Endothelial cell of umbilical vein (primary cell): ENCODE results near the gene CCNL2. TPM values are rescaled to one million over a fixed set of nuclear protein-coding genes. Genes with fewer than 3 reads are reported as not detected.

Experiments used
- BruUV-seq: library from RNA; stranded (reverse); fragments of 400-500 nt; replicated peaks from 2 replicates; lab custom pipeline; 2021; lab: Mats Ljungman, UMichigan
- CTCF ChIA-PET: fragments of 300-600, 350-600 bp; sonication (Branson Sonifier 250); formaldehyde crosslinking; loops from one replicate; lab custom pipeline; 2021; ENCODE audit warnings: antibody characterized with exemption, inconsistent platforms; lab: Charles Lee
- POLR2A ChIA-PET: fragments of 300-600, 350-600 bp; sonication (Branson Sonifier 250); formaldehyde crosslinking; loops from one replicate; lab custom pipeline; 2021; ENCODE audit warnings: antibody characterized with exemption, inconsistent platforms; lab: Charles Lee
- DNase-seq: peaks from one replicate; pipeline ENCODE4 v3.0.0-alpha.2; 2011; ENCODE audit warnings: low read depth, low spot score
- FAIRE-seq: peaks from 2 replicates; lab custom pipeline; 2011; peaks lifted over from hg19 to GRCh38; lab: Jason Lieb, UNC
- H2AFZ ChIP-seq: 2 replicates; pipeline ENCODE4 v1.6.0; 2012; ENCODE audit warnings: low read depth, low read length, control low read depth, inconsistent platforms
- H3K27ac ChIP-seq: 2 replicates; pipeline ENCODE4 v1.5.1; 2011; ENCODE audit warnings: low read depth, mild to moderate bottlenecking, control low read depth, low read length, moderate library complexity; ENCODE audit not compliant: insufficient read depth
- H3K27me3 ChIP-seq, 2 experiments: 2 replicates each; pipeline versions ENCODE4 v1.6.0 to v1.6.1; 2011; ENCODE audit warnings: low read length in 2 of 2, mixed read lengths in 1 of 2; ENCODE audit not compliant: control insufficient read depth in 2 of 2, insufficient read depth in 2 of 2
- H3K36me3 ChIP-seq, 2 experiments: 2 replicates in 1 of 2; 3 replicates in 1 of 2; pipeline ENCODE4 v1.5.1; 2011; ENCODE audit warnings: low read length in 2 of 2, mild to moderate bottlenecking in 1 of 2, moderate library complexity in 1 of 2; ENCODE audit not compliant: control insufficient read depth in 2 of 2, insufficient read depth in 2 of 2; ENCODE audit errors: extremely low read depth in 1 of 2
- H3K4me1 ChIP-seq: 3 replicates; pipeline ENCODE4 v1.5.1; 2011; ENCODE audit warnings: mild to moderate bottlenecking, low read length; ENCODE audit not compliant: control insufficient read depth, insufficient read depth; ENCODE audit errors: extremely low read depth
- H3K4me2 ChIP-seq: 2 replicates; pipeline ENCODE4 v1.6.1; 2011; ENCODE audit warnings: low read length, control low read depth, mixed read lengths; ENCODE audit not compliant: insufficient read depth
- H3K4me3 ChIP-seq, 3 experiments: fragments of 200-600 bp in 1 of 3; sonication (generic), shearing (Covaris generic) in 1 of 3; replicated peaks in 1 of 3; 2 replicates each; pipeline ENCODE4 v1.5.1; 2011 to 2016; ENCODE audit warnings: control low read depth in 3 of 3, low read length in 3 of 3, mild to moderate bottlenecking in 2 of 3, inconsistent platforms in 1 of 3, low read depth in 1 of 3, moderate library complexity in 1 of 3; ENCODE audit not compliant: insufficient read depth in 1 of 3
- H3K79me2 ChIP-seq: 2 replicates; pipeline ENCODE4 v1.6.0; 2012; ENCODE audit warnings: low read length, inconsistent platforms; ENCODE audit not compliant: control insufficient read depth, insufficient read depth
- H3K9ac ChIP-seq: replicated peaks from 2 replicates; pipeline ENCODE3; 2011; ENCODE audit warnings: low read length, control low read depth; ENCODE audit not compliant: insufficient read depth; ENCODE audit errors: extremely low read depth
- H3K9me1 ChIP-seq: replicated peaks from 3 replicates; pipeline ENCODE4 v1.6.0; 2011; ENCODE audit warnings: mild to moderate bottlenecking, low read length; ENCODE audit not compliant: control insufficient read depth, insufficient read depth; ENCODE audit errors: extremely low read depth
- H3K9me3 ChIP-seq: replicated peaks from 2 replicates; pipeline ENCODE4 v1.5.1; 2012; ENCODE audit warnings: low read length, inconsistent platforms; ENCODE audit not compliant: control insufficient read depth, insufficient read depth
- H4K20me1 ChIP-seq: replicated peaks from 2 replicates; pipeline ENCODE3; 2011; ENCODE audit warnings: mild to moderate bottlenecking, low read length; ENCODE audit not compliant: control insufficient read depth, insufficient read depth; ENCODE audit errors: extremely low read depth
- CTCF ChIP-seq, 2 donors: IDR thresholded peaks; 1 replicate in 1 of 2; 2 replicates in 1 of 2; pipeline ENCODE4 v1.5.1; 2011; ENCODE audit warnings: low read length in 2 of 2, mild to moderate bottlenecking in 2 of 2, moderate library complexity in 2 of 2, control low read depth in 1 of 2, inconsistent platforms in 1 of 2, low read depth in 1 of 2; ENCODE audit not compliant: insufficient read depth in 1 of 2; ENCODE audit errors: extremely low read depth in 1 of 2
- EZH2 ChIP-seq: IDR thresholded peaks from 2 replicates; pipeline ENCODE4 v1.6.1; 2012; ENCODE audit warnings: borderline replicate concordance, low read depth, mild to moderate bottlenecking, moderate library complexity, low read length, inconsistent platforms; ENCODE audit not compliant: severe bottlenecking
- FOS ChIP-seq: IDR thresholded peaks from 2 replicates; pipeline ENCODE4 v1.6.1; 2011; ENCODE audit warnings: mild to moderate bottlenecking, low read length, moderate library complexity, borderline replicate concordance; ENCODE audit not compliant: insufficient read depth
- GATA2 ChIP-seq: IDR thresholded peaks from 2 replicates; pipeline ENCODE4 v1.7.0; 2011; ENCODE audit warnings: low read depth, mild to moderate bottlenecking, moderate library complexity, mixed read lengths, low read length; ENCODE audit not compliant: insufficient read length, insufficient read depth
- JUN ChIP-seq: IDR thresholded peaks from 2 replicates; pipeline ENCODE4 v1.6.1; 2011; ENCODE audit warnings: borderline replicate concordance, low read depth; ENCODE audit not compliant: insufficient read length, insufficient read depth
- MAX ChIP-seq: IDR thresholded peaks from 2 replicates; pipeline ENCODE4 v1.6.1; 2011; ENCODE audit not compliant: insufficient read depth, insufficient read length
- MYC ChIP-seq: IDR thresholded peaks from one replicate; pipeline ENCODE4 v1.6.1; 2011; ENCODE audit warnings: mild to moderate bottlenecking, low read depth, low read length
- POLR2A ChIP-seq: IDR thresholded peaks from 2 replicates; pipeline ENCODE4 v1.6.1; 2012; ENCODE audit warnings: low read depth, mild to moderate bottlenecking, control low read depth, low read length
- POLR2AphosphoS5 ChIP-seq: IDR thresholded peaks from 2 replicates; pipeline ENCODE4 v1.6.1; 2012; ENCODE audit warnings: low read depth, mild to moderate bottlenecking, control low read depth, low read length, moderate library complexity; ENCODE audit not compliant: insufficient read depth
- dilution Hi-C: fragments of 300-500 bp; cut with MboI; formaldehyde crosslinking; loops from one replicate; pipeline ENCODE4 v1.15.0; 2019; ENCODE audit warnings: low sequenced_read_pairs; ENCODE audit not compliant: extremely low pct_ligation_motif_present
- intact Hi-C: fragments of 100-400 bp; cut with micrococcal nuclease; formaldehyde crosslinking; loops from one replicate; pipeline ENCODE4 v1.10.0; 2022
- polyA plus RNA-seq, 4 experiments: library from polyadenylated mRNA; depleted of rRNA in 3 of 4; stranded (reverse) in 3 of 4; unstranded in 1 of 4; fragments of >200 nt; gene quantifications; 2 replicates each; pipeline versions ENCODE4 v1.2.1 to v1.2.3, GENCODE V29; 2011 to 2012; ENCODE audit warnings: missing spikeins in 1 of 4
- total RNA-seq: library from RNA; stranded (reverse); gene quantifications from 2 replicates; pipeline ENCODE4 v1.2.3, GENCODE V29; 2021

The CCNL2 gene
- total and polyA plus RNA-seq, 2 donors (not counting 3 experiments of a cell fraction or from before 2014, with no cell fraction given), result 188 to 209 TPM

- FAIRE-seq (no peak), DNase-seq (no peak)
- ChIA-PET CTCF (interaction anchor here (0.8 to 3.4 kb wide), 11 partner anchors 15 to 107 kb away, joined by 3 to 31 read pairs (median 4); partner anchors contain the start of gene AURKAIP1), POLR2A (interaction anchor here (0.8 to 1.5 kb wide), 2 partner anchors 9 to 23 kb away, joined by 4 to 6 read pairs; partner anchors contain the start of genes AURKAIP1 and MRPL20)
- H3K4me3 ChIP-seq, result peak overlapping the region; percentile 77 to 92 (median 90)
- no peaks in the 10 kb centered on the region for H3K9me3 ChIP-seq
- H3K9ac ChIP-seq, result peak overlapping the region; percentile 82
- H3K4me1 ChIP-seq, result peaks cover 22% of the 10 kb centered on the region
- no TSS peak for BruUV-seq
- intact Hi-C loops (loop anchor here (1.0 kb wide), 4 partner anchors 9 to 73 kb away; partner anchors contain the start of genes ATAD3B, AURKAIP1 and MRPL20), dilution Hi-C loops (no loop called here)
- H3K27ac ChIP-seq, result peak overlapping the region; percentile 54
- peak overlapping the region; percentile 90 for H3K4me2 ChIP-seq
- H3K9me1 ChIP-seq, result no peaks in the 10 kb centered on the region
- H3K36me3 ChIP-seq, result peaks cover 10 to 31% of the 10 kb centered on the region in 2 experiments
- H3K27me3 ChIP-seq, result no peaks in the 10 kb centered on the region
- peak overlapping the region; percentile 89 for H2AFZ ChIP-seq
- H4K20me1 ChIP-seq, result no peaks in the 10 kb centered on the region
- H3K79me2 ChIP-seq, result peaks cover 56% of the 10 kb centered on the region
- TF ChIP-seq EZH2, result no peak
- TF ChIP-seq POLR2AphosphoS5, result no peak
- no peak for TF ChIP-seq FOS
Measured at GRCh38 chr1:1398677-1399186, 403 bp downstream of the CCNL2 start.

- H3K36me3 ChIP-seq, result peaks cover 14 to 37% of the 10 kb centered on the region in 2 experiments
- FAIRE-seq, result peak; percentile 59
- BruUV-seq, result TSS peak; percentile 47
Measured at GRCh38 chr1:1397839-1398523, 1.2 kb downstream of the CCNL2 start.

More at GRCh38 chr1:1397839-1398523, 1.2 kb downstream of the CCNL2 start:
- dilution Hi-C loops, result no loop called here
- no peaks in the 10 kb centered on the region for H3K27me3 ChIP-seq
- no peaks in the 10 kb centered on the region for H4K20me1 ChIP-seq
- H2AFZ ChIP-seq, result no peak overlapping the region
- peaks cover 63% of the 10 kb centered on the region for H3K79me2 ChIP-seq
- peak overlapping the region; percentile 82 for H3K9ac ChIP-seq
- H3K9me3 ChIP-seq, result no peaks in the 10 kb centered on the region
- POLR2A ChIA-PET, result no interaction called here
- TF ChIP-seq MAX (no peak), MYC (no peak), FOS (no peak), POLR2A (no peak), POLR2AphosphoS5 (no peak), CTCF (IDR thresholded peaks at IDR 0.05; ENCODE audit: extremely low read depth in 1 of 2, insufficient read depth in 1 of 2, low read depth in 1 of 2, low read length in 2 of 2) (no peak), EZH2 (no peak), GATA2 (no peak), JUN (no peak)
- intact Hi-C loops, result no loop called here
- CTCF ChIA-PET, result interaction anchor here (1.0 to 3.4 kb wide), 4 partner anchors 16 to 108 kb away, joined by 3 to 31 read pairs (median 4); no protein-coding TSS in a partner anchor
- peaks cover 22% of the 10 kb centered on the region for H3K4me1 ChIP-seq
- H3K4me2 ChIP-seq, result peak overlapping the region; percentile 90
- no peak for DNase-seq
- H3K4me3 ChIP-seq, result peak overlapping the region; percentile 77 to 92 (median 90)
- H3K27ac ChIP-seq, result peak overlapping the region; percentile 9
- H3K9me1 ChIP-seq, result no peaks in the 10 kb centered on the region
